ENCODE results near the gene WDR7. TPM values are rescaled to one million over a fixed set of nuclear protein-coding genes. Genes with fewer than 3 reads are reported as not detected.

WDR7 gene
- total and polyA plus RNA-seq, 2 experiments from 2014 or later, result 7.0 to 14.8 TPM

GRCh38 chr18:56935434-56936040 lies 284.4 kb downstream of the WDR7 start:
- H3K9me3 Mint-ChIP-seq, result no peaks in the 10 kb centered on the region
- Histone ChIP-seq H3K4me3 (no peak overlapping the region), H3K27me3 (ENCODE audit: insufficient read depth) (no peaks in the 10 kb centered on the region), H3K27ac (ENCODE audit: low read depth) (no peak overlapping the region), H3K36me3 (ENCODE audit: insufficient read depth) (no peaks in the 10 kb centered on the region), H4K20me1 (replicated peaks; ENCODE audit: insufficient read depth) (no peaks in the 10 kb centered on the region), H3F3A (replicated peaks; ENCODE audit: low read depth) (no peaks in the 10 kb centered on the region), H3K4me1 (ENCODE audit: insufficient read depth) (no peaks in the 10 kb centered on the region), H3K79me2 (replicated peaks; ENCODE audit: insufficient read depth) (no peaks in the 10 kb centered on the region), H2AFZ (no peak overlapping the region), H3K9me2 (ENCODE audit: insufficient read depth) (no peaks in the 10 kb centered on the region), H3K4me2 (no peak overlapping the region)
- no peak for ATAC-seq
- no peaks in the 10 kb centered on the region for H3K27me3 Mint-ChIP-seq (ENCODE audit: insufficient read depth, low read depth, poor library complexity)
- no peak overlapping the region for H3K4me3 Mint-ChIP-seq
- no peaks in the 10 kb centered on the region for H3K36me3 Mint-ChIP-seq (ENCODE audit: low read depth)
- no peak overlapping the region for H3K27ac Mint-ChIP-seq
- DNase-seq (ENCODE audit: low spot score), result no peak
- H3K4me1 Mint-ChIP-seq, result peaks cover 8% of the 10 kb centered on the region; the same call in 2 of the 3 replicates
- TF ChIP-seq EZH2 (IDR thresholded peaks at IDR 0.05; ENCODE audit: low read depth, unreplicated experiment) (no peak), JUNB (IDR thresholded peaks at IDR 0.05; ENCODE audit: unreplicated experiment) (no peak)
- TF ChIP-seq, protein P1, sequence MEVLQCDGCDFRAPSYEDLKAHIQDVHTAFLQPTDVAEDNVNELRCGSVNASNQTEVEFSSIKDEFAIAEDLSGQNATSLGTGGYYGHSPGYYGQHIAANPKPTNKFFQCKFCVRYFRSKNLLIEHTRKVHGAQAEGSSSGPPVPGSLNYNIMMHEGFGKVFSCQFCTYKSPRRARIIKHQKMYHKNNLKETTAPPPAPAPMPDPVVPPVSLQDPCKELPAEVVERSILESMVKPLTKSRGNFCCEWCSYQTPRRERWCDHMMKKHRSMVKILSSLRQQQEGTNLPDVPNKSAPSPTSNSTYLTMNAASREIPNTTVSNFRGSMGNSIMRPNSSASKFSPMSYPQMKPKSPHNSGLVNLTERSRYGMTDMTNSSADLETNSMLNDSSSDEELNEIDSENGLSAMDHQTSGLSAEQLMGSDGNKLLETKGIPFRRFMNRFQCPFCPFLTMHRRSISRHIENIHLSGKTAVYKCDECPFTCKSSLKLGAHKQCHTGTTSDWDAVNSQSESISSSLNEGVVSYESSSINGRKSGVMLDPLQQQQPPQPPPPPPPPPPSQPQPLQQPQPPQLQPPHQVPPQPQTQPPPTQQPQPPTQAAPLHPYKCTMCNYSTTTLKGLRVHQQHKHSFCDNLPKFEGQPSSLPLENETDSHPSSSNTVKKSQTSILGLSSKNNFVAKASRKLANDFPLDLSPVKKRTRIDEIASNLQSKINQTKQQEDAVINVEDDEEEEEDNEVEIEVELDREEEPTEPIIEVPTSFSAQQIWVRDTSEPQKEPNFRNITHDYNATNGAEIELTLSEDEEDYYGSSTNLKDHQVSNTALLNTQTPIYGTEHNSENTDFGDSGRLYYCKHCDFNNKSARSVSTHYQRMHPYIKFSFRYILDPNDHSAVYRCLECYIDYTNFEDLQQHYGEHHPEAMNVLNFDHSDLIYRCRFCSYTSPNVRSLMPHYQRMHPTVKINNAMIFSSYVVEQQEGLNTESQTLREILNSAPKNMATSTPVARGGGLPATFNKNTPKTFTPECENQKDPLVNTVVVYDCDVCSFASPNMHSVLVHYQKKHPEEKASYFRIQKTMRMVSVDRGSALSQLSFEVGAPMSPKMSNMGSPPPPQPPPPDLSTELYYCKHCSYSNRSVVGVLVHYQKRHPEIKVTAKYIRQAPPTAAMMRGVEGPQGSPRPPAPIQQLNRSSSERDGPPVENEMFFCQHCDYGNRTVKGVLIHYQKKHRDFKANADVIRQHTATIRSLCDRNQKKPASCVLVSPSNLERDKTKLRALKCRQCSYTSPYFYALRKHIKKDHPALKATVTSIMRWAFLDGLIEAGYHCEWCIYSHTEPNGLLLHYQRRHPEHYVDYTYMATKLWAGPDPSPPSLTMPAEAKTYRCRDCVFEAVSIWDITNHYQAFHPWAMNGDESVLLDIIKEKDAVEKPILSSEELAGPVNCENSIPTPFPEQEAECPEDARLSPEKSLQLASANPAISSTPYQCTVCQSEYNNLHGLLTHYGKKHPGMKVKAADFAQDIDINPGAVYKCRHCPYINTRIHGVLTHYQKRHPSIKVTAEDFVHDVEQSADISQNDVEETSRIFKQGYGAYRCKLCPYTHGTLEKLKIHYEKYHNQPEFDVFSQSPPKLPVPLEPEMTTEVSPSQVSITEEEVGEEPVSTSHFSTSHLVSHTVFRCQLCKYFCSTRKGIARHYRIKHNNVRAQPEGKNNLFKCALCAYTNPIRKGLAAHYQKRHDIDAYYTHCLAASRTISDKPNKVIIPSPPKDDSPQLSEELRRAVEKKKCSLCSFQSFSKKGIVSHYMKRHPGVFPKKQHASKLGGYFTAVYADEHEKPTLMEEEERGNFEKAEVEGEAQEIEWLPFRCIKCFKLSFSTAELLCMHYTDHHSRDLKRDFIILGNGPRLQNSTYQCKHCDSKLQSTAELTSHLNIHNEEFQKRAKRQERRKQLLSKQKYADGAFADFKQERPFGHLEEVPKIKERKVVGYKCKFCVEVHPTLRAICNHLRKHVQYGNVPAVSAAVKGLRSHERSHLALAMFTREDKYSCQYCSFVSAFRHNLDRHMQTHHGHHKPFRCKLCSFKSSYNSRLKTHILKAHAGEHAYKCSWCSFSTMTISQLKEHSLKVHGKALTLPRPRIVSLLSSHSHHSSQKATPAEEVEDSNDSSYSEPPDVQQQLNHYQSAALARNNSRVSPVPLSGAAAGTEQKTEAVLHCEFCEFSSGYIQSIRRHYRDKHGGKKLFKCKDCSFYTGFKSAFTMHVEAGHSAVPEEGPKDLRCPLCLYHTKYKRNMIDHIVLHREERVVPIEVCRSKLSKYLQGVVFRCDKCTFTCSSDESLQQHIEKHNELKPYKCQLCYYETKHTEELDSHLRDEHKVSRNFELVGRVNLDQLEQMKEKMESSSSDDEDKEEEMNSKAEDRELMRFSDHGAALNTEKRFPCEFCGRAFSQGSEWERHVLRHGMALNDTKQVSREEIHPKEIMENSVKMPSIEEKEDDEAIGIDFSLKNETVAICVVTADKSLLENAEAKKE (CRISPR knock-in tag; IDR thresholded peaks at IDR 0.05), result no peak

GRCh38 chr18:56936457-56936856 lies 285.3 kb downstream of the WDR7 start:
- Mint-ChIP-seq H3K9me3 (no peaks in the 10 kb centered on the region), H3K27me3 (ENCODE audit: insufficient read depth, low read depth, poor library complexity) (no peaks in the 10 kb centered on the region), H3K4me3 (no peak overlapping the region), H3K27ac (no peak overlapping the region), H3K4me1 (peaks cover 17% of the 10 kb centered on the region; the same call in 2 of the 3 replicates), H3K36me3 (ENCODE audit: low read depth) (no peaks in the 10 kb centered on the region)
- H3K27ac ChIP-seq (ENCODE audit: low read depth), result no peak overlapping the region
- H3F3A ChIP-seq (replicated peaks; ENCODE audit: low read depth), result no peaks in the 10 kb centered on the region
- H3K36me3 ChIP-seq (ENCODE audit: insufficient read depth), result no peaks in the 10 kb centered on the region
- H2AFZ ChIP-seq, result no peak overlapping the region
- no peaks in the 10 kb centered on the region for H3K79me2 ChIP-seq (replicated peaks; ENCODE audit: insufficient read depth)
- DNase-seq (ENCODE audit: low spot score) (no peak), ATAC-seq (no peak)
- H3K9me2 ChIP-seq (ENCODE audit: insufficient read depth), result no peaks in the 10 kb centered on the region
- no peaks in the 10 kb centered on the region for H3K4me1 ChIP-seq (ENCODE audit: insufficient read depth)
- no peaks in the 10 kb centered on the region for H4K20me1 ChIP-seq (replicated peaks; ENCODE audit: insufficient read depth)
- no peak overlapping the region for H3K4me3 ChIP-seq
- H3K4me2 ChIP-seq, result no peak overlapping the region
- H3K27me3 ChIP-seq (ENCODE audit: insufficient read depth), result no peaks in the 10 kb centered on the region
- TF ChIP-seq, protein P1 (CRISPR knock-in tag; IDR thresholded peaks at IDR 0.05), result no peak
